Testis (tissue), 2 donors: ENCODE results near the gene DRAXIN.

Source experiments
- POLR2A ChIP-seq: fragments of 450-650 bp; IDR thresholded peaks from one replicate; pipeline ENCODE4 v1.6.1; 2017; ENCODE audit warnings: antibody characterized with exemption, mild to moderate bottlenecking, moderate library complexity
- TF ChIP-seq, protein P1 (sequence below), 3 experiments: fragments of 450-650 bp in 2 of 3; fragments of 200-600 bp in 1 of 3; sonication (generic) in 1 of 3; IDR thresholded peaks; one replicate each; pipeline ENCODE4 v1.5.1; 2016 to 2019; ENCODE audit warnings: antibody characterized with exemption in 3 of 3, mild to moderate bottlenecking in 2 of 3, moderate library complexity in 1 of 3

DNA sequence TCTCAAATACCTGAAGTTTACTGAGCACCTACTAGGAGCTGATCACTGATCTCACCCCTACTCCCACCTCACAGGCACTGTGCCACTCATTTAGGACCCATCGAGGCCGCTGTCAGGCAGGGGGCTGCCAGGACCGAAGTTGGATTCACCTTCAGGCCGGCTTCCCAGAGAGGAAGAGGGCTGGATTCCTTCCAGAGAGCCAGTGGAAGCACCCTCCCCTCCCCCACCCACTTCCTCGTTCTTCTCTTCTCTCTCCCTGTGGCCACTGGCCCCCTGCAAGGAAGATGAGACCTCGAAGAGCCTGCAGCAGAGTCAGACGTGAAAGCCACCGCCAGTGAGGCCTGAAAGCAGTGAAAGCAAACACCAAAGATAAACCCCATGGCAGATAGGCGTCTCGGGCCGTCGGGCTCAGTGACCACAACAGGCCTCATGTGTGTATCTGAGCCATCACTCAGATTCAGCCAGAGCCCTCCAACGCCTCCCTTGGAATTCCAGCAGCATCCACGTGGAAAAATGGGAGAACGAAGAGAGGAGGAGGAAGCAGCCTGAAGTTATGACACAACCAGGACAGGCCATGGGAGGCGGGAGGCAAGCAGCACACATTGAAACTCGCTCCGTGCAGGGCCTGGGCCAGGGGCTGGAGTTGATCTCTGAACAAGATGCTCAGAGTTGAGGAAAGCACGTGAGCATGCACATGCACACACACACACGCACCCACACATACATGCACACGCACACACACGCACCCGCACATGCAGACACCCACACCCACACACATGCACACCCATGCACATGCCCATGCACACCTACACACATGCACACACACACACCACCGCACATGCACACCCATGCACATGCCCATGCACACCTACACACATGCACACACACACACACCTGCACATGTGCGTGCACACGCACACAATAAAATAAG is 38.3 kb downstream of the DRAXIN start:
- TF ChIP-seq, protein P1, sequence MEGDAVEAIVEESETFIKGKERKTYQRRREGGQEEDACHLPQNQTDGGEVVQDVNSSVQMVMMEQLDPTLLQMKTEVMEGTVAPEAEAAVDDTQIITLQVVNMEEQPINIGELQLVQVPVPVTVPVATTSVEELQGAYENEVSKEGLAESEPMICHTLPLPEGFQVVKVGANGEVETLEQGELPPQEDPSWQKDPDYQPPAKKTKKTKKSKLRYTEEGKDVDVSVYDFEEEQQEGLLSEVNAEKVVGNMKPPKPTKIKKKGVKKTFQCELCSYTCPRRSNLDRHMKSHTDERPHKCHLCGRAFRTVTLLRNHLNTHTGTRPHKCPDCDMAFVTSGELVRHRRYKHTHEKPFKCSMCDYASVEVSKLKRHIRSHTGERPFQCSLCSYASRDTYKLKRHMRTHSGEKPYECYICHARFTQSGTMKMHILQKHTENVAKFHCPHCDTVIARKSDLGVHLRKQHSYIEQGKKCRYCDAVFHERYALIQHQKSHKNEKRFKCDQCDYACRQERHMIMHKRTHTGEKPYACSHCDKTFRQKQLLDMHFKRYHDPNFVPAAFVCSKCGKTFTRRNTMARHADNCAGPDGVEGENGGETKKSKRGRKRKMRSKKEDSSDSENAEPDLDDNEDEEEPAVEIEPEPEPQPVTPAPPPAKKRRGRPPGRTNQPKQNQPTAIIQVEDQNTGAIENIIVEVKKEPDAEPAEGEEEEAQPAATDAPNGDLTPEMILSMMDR (IDR thresholded peaks at IDR 0.05), result no peak
- no peak for TF ChIP-seq POLR2A
